ENCODE data around the gene CERKL.

GRCh38 chr2:181697571-181697970, 40.7 kb upstream of the CERKL start:
- TF ChIP-seq, protein P1, sequence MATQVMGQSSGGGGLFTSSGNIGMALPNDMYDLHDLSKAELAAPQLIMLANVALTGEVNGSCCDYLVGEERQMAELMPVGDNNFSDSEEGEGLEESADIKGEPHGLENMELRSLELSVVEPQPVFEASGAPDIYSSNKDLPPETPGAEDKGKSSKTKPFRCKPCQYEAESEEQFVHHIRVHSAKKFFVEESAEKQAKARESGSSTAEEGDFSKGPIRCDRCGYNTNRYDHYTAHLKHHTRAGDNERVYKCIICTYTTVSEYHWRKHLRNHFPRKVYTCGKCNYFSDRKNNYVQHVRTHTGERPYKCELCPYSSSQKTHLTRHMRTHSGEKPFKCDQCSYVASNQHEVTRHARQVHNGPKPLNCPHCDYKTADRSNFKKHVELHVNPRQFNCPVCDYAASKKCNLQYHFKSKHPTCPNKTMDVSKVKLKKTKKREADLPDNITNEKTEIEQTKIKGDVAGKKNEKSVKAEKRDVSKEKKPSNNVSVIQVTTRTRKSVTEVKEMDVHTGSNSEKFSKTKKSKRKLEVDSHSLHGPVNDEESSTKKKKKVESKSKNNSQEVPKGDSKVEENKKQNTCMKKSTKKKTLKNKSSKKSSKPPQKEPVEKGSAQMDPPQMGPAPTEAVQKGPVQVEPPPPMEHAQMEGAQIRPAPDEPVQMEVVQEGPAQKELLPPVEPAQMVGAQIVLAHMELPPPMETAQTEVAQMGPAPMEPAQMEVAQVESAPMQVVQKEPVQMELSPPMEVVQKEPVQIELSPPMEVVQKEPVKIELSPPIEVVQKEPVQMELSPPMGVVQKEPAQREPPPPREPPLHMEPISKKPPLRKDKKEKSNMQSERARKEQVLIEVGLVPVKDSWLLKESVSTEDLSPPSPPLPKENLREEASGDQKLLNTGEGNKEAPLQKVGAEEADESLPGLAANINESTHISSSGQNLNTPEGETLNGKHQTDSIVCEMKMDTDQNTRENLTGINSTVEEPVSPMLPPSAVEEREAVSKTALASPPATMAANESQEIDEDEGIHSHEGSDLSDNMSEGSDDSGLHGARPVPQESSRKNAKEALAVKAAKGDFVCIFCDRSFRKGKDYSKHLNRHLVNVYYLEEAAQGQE (IDR thresholded peaks at IDR 0.05; ENCODE audit: insufficient read depth in 1 of 2, low read depth in 2 of 2, low read length in 2 of 2): no peak
- TF ChIP-seq SIN3A (IDR thresholded peaks at IDR 0.05; ENCODE audit: borderline replicate concordance, insufficient read depth, low read length) (no peak), TAF1 (IDR thresholded peaks at IDR 0.05; ENCODE audit: borderline replicate concordance, insufficient read depth, low read length) (no peak)

Data from PFSK-1 (cell line).